ENCODE measurements around the gene GLIS1. TPM values are rescaled to one million over a fixed set of nuclear protein-coding genes. Genes with fewer than 3 reads are reported as not detected.

Gene GLIS1
- total RNA-seq, 1 experiment from 2014 or later = 0.24 TPM

DNA sequence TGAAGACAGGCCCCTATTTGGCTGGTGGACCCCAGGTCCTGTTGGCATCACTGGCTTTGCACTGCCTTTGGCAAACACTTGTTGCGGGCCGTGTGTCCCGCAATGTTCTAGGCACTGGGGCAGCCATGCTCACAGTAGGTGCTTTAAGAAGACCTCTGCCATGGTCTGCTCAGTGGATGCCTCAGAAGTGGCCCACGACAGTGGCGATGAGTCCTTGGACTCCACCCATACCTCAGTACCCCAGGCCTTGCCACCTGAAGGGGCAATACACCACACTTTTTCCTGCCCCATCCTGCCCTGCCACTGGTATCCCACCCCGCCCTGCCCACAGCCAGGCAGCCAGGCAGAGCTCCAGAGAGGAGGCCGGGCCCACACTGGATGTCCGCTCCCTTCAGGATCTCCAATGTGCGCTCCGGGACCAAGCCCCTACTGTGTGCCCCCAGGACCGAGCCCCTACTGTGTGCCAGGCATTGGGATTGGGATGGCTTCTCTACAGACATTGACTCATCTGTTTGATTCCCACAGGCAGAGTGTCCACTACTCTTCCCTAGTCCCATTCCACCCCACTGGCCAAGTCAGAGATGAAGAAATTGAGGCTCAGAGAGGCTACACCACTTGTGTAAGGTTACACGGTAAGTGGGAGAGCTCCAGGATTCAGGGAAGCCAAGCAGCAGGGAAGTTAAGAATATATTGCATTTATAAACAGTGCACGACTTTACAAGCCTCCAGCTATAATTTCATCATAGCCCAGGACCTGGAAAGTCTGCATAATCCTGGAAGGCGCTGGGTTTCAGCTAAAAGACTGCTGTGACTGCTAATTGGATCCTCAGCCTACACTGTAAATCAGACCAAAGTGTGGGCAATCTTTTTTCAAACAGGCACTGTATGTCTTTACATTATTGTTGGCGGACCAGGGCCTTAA, 178.1 kb downstream of the GLIS1 start:
- Mint-ChIP-seq H3K9me3 (peaks cover under 1% of the 10 kb centered on the region), H3K27ac (no peak overlapping the region), H3K27me3 (ENCODE audit: low read depth) (peaks cover 7% of the 10 kb centered on the region; the same call in 1 of the 2 replicates), H3K36me3 (no peaks in the 10 kb centered on the region), H3K4me1 (peaks cover 5% of the 10 kb centered on the region; the same call in 1 of the 2 replicates), H3K4me3 (no peak overlapping the region)
- ATAC-seq (no peak), DNase-seq (ENCODE audit: low spot score) (no peak)
- TF ChIP-seq OVOL2 (CRISPR knock-in tag; IDR thresholded peaks at IDR 0.05; ENCODE audit: borderline replicate concordance) (no peak), ZNF396 (CRISPR knock-in tag; IDR thresholded peaks at IDR 0.05; ENCODE audit: borderline replicate concordance) (no peak), RORB (CRISPR knock-in tag; IDR thresholded peaks at IDR 0.05) (no peak), FOXP1 (CRISPR knock-in tag; IDR thresholded peaks at IDR 0.05; ENCODE audit: borderline replicate concordance) (no peak), GRHL2 (CRISPR knock-in tag; IDR thresholded peaks at IDR 0.05; ENCODE audit: insufficient replicate concordance, severe bottlenecking) (no peak), ZNF138 (CRISPR knock-in tag; conservative IDR thresholded peaks at IDR 0.05) (no peak), CREB1 (CRISPR knock-in tag; IDR thresholded peaks at IDR 0.05) (no peak), GABPB1 (CRISPR knock-in tag; IDR thresholded peaks at IDR 0.05) (no peak)
- TF ChIP-seq, protein P1, sequence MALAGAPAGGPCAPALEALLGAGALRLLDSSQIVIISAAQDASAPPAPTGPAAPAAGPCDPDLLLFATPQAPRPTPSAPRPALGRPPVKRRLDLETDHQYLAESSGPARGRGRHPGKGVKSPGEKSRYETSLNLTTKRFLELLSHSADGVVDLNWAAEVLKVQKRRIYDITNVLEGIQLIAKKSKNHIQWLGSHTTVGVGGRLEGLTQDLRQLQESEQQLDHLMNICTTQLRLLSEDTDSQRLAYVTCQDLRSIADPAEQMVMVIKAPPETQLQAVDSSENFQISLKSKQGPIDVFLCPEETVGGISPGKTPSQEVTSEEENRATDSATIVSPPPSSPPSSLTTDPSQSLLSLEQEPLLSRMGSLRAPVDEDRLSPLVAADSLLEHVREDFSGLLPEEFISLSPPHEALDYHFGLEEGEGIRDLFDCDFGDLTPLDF (CRISPR knock-in tag; IDR thresholded peaks at IDR 0.05) = no peak
- TF ChIP-seq, protein P2, sequence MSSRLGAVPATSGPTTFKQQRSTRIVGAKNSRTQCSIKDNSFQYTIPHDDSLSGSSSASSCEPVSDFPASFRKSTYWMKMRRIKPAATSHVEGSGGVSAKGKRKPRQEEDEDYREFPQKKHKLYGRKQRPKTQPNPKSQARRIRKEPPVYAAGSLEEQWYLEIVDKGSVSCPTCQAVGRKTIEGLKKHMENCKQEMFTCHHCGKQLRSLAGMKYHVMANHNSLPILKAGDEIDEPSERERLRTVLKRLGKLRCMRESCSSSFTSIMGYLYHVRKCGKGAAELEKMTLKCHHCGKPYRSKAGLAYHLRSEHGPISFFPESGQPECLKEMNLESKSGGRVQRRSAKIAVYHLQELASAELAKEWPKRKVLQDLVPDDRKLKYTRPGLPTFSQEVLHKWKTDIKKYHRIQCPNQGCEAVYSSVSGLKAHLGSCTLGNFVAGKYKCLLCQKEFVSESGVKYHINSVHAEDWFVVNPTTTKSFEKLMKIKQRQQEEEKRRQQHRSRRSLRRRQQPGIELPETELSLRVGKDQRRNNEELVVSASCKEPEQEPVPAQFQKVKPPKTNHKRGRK (CRISPR knock-in tag; IDR thresholded peaks at IDR 0.05; ENCODE audit: borderline replicate concordance) = no peak
- TF ChIP-seq, protein P3, sequence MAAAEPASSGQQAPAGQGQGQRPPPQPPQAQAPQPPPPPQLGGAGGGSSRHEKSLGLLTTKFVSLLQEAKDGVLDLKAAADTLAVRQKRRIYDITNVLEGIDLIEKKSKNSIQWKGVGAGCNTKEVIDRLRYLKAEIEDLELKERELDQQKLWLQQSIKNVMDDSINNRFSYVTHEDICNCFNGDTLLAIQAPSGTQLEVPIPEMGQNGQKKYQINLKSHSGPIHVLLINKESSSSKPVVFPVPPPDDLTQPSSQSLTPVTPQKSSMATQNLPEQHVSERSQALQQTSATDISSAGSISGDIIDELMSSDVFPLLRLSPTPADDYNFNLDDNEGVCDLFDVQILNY (CRISPR knock-in tag; IDR thresholded peaks at IDR 0.05) = no peak
- TF ChIP-seq, protein P4, sequence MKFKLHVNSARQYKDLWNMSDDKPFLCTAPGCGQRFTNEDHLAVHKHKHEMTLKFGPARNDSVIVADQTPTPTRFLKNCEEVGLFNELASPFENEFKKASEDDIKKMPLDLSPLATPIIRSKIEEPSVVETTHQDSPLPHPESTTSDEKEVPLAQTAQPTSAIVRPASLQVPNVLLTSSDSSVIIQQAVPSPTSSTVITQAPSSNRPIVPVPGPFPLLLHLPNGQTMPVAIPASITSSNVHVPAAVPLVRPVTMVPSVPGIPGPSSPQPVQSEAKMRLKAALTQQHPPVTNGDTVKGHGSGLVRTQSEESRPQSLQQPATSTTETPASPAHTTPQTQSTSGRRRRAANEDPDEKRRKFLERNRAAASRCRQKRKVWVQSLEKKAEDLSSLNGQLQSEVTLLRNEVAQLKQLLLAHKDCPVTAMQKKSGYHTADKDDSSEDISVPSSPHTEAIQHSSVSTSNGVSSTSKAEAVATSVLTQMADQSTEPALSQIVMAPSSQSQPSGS (CRISPR knock-in tag; IDR thresholded peaks at IDR 0.05; ENCODE audit: borderline replicate concordance, low read depth) = no peak
- TF ChIP-seq, protein P5, sequence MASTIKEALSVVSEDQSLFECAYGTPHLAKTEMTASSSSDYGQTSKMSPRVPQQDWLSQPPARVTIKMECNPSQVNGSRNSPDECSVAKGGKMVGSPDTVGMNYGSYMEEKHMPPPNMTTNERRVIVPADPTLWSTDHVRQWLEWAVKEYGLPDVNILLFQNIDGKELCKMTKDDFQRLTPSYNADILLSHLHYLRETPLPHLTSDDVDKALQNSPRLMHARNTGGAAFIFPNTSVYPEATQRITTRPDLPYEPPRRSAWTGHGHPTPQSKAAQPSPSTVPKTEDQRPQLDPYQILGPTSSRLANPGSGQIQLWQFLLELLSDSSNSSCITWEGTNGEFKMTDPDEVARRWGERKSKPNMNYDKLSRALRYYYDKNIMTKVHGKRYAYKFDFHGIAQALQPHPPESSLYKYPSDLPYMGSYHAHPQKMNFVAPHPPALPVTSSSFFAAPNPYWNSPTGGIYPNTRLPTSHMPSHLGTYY (CRISPR knock-in tag; IDR thresholded peaks at IDR 0.05) = no peak
- POLR2A ChIA-PET = interaction anchor here (1.1 kb wide), 1 partner anchor 8 kb away, joined by 3 read pairs; no protein-coding TSS in a partner anchor
- CTCF ChIA-PET = interaction anchor here (1.0 to 1.5 kb wide), 5 partner anchors 15 to 33 kb away, joined by 3 to 6 read pairs (median 4); no protein-coding TSS in a partner anchor

DNA sequence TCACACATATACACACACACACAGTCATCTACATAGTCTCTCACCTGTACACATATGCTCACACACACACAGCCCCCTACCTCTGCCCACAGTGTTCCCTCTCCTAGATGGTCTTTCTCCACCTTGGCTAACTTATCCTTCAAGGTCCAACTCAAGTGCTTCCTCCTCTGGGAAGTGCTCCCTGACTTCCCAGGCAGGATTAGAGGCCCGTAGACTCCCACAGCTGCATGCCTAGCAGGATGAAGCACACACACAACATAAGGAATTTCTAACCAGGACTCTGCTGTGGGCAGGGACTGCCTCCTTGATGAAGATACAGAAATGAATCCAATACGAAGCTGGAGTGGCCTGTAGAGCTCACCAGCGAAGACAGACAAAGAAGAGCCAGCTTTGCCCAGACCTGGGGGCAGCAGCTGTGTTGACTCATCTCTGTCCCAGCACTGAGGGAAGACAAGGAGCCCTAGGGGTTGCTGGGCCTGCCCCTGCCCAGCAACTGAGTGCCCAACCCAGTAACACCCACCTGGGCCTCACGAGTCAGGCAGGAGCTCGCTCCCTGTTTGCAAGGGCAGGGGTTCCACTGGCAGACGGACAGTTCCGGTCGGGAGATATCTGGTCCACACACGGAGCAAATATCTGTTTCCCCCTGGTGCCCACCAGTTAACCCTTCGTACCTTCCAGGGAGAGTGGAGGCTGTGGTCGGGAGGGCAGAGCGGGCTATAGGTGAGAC, 178.9 kb downstream of the GLIS1 start:
- Mint-ChIP-seq H3K27me3 (ENCODE audit: low read depth) (peaks cover 7% of the 10 kb centered on the region; the same call in 1 of the 2 replicates), H3K4me3 (no peak overlapping the region), H3K9me3 (no peaks in the 10 kb centered on the region), H3K4me1 (peaks cover 5% of the 10 kb centered on the region; the same call in 1 of the 2 replicates), H3K36me3 (no peaks in the 10 kb centered on the region), H3K27ac (no peak overlapping the region)
- CTCF ChIA-PET = interaction anchor here (1.0 to 1.5 kb wide), 6 partner anchors 16 to 122 kb away, joined by 3 to 5 read pairs (median 3); no protein-coding TSS in a partner anchor
- peak; percentile 3 for DNase-seq (ENCODE audit: low spot score)
- ATAC-seq = no peak
- POLR2A ChIA-PET = no interaction called here
- TF ChIP-seq GTF2I (CRISPR knock-in tag; conservative IDR thresholded peaks at IDR 0.05) = no peak
- TF ChIP-seq, protein P6, sequence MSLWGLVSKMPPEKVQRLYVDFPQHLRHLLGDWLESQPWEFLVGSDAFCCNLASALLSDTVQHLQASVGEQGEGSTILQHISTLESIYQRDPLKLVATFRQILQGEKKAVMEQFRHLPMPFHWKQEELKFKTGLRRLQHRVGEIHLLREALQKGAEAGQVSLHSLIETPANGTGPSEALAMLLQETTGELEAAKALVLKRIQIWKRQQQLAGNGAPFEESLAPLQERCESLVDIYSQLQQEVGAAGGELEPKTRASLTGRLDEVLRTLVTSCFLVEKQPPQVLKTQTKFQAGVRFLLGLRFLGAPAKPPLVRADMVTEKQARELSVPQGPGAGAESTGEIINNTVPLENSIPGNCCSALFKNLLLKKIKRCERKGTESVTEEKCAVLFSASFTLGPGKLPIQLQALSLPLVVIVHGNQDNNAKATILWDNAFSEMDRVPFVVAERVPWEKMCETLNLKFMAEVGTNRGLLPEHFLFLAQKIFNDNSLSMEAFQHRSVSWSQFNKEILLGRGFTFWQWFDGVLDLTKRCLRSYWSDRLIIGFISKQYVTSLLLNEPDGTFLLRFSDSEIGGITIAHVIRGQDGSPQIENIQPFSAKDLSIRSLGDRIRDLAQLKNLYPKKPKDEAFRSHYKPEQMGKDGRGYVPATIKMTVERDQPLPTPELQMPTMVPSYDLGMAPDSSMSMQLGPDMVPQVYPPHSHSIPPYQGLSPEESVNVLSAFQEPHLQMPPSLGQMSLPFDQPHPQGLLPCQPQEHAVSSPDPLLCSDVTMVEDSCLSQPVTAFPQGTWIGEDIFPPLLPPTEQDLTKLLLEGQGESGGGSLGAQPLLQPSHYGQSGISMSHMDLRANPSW (CRISPR knock-in tag; conservative IDR thresholded peaks at IDR 0.05; ENCODE audit: low read depth) = no peak
- TF ChIP-seq ZNF671 (CRISPR knock-in tag; IDR thresholded peaks at IDR 0.05) = no peak
- TF ChIP-seq, protein P7, sequence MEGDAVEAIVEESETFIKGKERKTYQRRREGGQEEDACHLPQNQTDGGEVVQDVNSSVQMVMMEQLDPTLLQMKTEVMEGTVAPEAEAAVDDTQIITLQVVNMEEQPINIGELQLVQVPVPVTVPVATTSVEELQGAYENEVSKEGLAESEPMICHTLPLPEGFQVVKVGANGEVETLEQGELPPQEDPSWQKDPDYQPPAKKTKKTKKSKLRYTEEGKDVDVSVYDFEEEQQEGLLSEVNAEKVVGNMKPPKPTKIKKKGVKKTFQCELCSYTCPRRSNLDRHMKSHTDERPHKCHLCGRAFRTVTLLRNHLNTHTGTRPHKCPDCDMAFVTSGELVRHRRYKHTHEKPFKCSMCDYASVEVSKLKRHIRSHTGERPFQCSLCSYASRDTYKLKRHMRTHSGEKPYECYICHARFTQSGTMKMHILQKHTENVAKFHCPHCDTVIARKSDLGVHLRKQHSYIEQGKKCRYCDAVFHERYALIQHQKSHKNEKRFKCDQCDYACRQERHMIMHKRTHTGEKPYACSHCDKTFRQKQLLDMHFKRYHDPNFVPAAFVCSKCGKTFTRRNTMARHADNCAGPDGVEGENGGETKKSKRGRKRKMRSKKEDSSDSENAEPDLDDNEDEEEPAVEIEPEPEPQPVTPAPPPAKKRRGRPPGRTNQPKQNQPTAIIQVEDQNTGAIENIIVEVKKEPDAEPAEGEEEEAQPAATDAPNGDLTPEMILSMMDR (IDR thresholded peaks at IDR 0.05) = no peak
- TF ChIP-seq NFE2L1 (CRISPR knock-in tag; IDR thresholded peaks at IDR 0.05) = no peak
- no peak for TF ChIP-seq CREB1 (CRISPR knock-in tag; IDR thresholded peaks at IDR 0.05)
- TF ChIP-seq CBFB (CRISPR knock-in tag; IDR thresholded peaks at IDR 0.05; ENCODE audit: low read depth) = no peak
- TF ChIP-seq, protein P8, sequence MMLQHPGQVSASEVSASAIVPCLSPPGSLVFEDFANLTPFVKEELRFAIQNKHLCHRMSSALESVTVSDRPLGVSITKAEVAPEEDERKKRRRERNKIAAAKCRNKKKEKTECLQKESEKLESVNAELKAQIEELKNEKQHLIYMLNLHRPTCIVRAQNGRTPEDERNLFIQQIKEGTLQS (CRISPR knock-in tag; conservative IDR thresholded peaks at IDR 0.05) = no peak
